Measurements from ENCODE around the gene THAP4.
"Not testable (repeated sequence)": the region's sequence is repeated elsewhere in the genome, so short reads cannot be mapped to it uniquely, and the experiment has no call there.

The THAP4 gene

DNA sequence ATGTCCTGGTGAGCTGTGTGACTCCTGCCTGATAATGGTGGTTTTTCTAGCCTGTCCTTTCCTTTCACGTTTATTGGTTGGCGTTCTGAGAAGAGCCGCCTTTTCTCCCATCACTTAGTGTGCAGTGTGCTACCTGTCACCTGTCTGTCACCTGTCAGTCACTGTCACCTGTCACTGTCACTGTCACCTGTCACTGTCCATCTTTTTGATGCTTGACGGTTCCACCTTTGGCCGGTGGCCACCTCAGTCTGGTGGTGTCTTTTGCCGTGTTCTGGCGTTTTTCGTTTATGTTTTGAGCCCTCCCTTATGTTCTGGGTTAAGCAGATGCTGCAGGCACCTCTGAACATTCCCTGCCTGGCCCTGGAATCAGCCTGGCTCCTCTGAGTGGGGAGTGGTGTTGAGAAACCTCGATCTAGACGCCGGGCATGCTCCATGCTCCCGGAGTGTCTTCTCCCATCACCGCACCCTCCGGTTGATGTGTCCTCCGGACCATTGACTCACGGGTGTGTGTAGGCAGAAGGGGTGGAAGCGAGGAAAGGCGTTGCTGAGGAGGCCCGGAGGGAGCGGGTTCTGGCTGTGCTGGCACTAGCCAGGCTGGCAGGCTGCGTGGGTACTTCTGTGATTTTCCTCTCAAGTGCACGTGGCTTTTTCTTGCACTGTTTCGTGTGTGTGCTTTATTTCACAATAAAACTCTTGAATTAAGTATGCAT lies 28.9 kb upstream of the THAP4 start:
- no peak for DNase-seq (ENCODE audit: low spot score)

DNA sequence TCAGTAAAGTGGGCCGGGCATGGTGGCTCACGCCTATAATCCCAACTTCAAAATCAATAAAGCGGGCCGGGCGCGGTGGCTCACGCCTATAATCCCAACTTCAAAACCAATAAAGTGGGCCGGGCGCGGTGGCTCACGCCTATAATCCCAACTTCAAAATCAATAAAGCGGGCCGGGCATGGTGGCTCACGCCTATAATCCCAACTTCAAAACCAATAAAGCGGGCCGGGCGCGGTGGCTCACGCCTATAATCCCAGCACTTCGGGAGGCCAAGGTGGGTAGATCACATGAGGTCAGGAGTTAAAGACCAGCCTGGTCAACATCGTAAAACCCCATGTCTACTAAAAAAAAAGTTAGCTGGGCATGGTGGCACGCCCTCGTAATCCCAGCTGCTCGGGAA lies 25.8 kb upstream of the THAP4 start:
- not testable (repeated sequence) for DNase-seq (ENCODE audit: low spot score)

DNA sequence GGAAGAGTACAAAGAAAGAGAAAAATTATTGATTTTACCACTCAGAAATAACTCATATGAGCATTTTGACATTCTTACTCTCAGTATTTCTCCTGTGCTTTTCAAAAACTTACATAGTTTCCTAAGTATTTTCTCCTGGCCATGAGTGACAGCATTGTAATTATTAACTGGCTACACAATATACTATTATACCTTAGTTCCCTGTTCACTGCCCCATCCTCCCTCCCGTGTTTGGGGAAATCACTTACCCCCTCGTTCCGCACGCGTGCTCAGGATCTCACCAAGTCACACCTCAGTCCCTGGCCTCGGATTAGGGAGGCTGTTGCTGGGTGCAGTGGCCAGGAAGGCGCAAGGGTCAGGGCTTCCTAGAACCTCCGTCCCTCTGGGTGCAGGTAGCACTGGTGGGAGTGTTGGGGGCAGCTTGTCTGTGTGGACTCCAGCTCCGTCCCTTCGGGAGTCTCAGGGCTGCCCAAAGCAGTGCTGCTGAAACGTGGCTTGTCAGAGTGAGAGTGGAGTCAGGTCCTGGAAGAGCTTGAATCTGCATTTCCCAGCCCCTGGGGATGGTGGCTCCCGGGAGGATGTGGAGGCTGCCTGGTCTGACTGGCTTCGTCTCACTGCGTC lies 23.7 kb upstream of the THAP4 start:
- no peak for DNase-seq (ENCODE audit: low spot score)

DNA sequence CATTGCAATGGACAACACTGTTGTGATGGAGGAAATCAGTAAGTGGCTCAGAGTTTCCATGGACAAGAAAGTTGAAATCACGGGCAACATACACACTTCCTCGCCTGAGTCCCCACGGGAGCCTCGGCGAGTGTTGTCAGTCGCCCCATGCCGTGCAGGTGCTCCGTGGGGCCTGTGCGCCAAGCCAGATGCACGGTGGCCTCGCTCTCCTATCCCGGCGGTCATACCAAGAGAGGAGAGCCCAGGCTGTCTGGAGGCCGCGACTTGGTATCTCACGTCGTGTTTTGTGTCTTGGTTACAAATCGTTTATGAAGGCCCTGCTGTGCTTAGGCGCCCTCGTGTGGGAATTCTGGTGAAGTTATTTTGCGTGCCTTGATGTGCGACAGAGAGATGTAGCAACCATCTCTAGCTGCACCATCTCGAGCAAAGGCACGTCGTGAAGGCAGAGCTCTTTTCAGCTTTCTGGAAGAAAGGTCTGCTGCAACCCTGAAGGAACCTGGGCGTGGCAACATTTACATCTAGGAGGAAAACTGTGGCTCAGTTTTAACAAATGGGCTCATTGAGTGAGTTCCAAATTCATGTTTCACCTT lies 22.3 kb upstream of the THAP4 start:
- DNase-seq (ENCODE audit: low spot score): peak; percentile 49

DNA sequence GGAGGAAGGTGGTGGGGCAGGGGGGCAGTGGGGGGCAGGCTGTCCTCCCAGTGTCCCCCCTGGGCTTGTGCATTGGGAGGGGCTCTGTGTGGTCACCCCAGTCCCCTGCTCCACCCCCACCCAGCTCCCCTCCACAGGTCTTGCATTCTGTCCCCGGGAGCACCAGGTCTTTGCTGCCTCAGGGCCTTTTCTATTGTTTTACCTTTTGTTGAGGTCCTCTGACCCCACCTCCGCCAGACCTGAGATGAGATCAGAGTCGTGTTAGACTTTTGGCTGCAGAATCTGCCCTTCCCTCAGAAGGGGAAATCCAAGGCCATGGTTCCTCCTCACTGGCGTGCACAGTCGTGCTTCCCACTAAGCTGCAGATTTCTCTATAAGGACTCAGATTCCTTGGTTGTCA lies 21.3 kb upstream of the THAP4 start:
- DNase-seq (ENCODE audit: low spot score): no peak

DNA sequence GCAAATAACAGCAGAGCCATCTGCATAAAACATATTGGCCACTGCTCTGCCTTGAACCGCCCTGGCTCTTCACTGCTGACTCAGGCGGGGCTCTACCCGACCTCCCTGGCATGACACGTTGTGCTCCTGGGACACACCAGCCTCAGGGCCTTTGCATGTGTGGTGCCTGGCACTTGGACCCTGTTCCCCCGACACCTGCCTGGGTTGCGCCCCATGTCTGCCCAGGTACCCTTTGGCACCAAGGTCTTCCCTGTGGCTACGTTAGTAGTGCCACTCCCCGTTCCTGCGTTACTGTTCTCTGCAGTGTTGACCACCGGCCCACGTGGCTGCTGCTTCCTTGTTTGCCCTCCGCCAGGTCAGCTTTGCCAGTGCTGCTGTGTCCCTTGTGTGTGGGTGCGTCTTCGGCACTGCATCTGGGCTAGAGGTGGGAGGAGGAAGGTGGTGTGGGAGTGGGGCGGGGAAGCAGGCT lies 20.9 kb upstream of the THAP4 start:
- DNase-seq (ENCODE audit: low spot score): no peak

DNA sequence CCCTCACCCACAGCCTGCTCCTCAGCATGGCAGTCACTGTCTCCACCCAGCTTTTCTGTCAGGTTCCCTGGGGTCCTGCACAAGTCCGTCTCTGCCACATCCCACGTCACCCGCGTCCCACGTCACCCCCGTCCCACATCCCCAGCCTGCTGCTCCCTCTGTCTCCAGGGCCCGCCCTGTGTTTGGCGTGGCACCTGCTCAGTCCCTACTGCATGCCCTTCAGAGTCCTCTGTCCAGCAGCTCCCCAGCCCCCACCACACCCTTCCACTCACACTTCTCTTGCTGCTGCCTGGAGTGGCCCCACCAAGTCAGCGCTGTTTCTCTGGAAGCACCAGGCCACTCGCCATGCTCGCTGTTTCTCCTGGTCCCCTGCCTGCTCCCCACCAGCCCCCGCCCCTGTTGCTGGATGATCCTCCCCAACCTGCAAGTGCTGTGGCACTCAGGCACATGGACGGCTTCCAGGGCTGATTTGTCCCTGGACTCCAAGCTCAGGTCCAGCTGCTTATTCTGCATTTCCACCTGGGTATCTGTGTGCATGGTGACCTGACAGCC lies 19.3 kb upstream of the THAP4 start:
- no peak for DNase-seq (ENCODE audit: low spot score)

DNA sequence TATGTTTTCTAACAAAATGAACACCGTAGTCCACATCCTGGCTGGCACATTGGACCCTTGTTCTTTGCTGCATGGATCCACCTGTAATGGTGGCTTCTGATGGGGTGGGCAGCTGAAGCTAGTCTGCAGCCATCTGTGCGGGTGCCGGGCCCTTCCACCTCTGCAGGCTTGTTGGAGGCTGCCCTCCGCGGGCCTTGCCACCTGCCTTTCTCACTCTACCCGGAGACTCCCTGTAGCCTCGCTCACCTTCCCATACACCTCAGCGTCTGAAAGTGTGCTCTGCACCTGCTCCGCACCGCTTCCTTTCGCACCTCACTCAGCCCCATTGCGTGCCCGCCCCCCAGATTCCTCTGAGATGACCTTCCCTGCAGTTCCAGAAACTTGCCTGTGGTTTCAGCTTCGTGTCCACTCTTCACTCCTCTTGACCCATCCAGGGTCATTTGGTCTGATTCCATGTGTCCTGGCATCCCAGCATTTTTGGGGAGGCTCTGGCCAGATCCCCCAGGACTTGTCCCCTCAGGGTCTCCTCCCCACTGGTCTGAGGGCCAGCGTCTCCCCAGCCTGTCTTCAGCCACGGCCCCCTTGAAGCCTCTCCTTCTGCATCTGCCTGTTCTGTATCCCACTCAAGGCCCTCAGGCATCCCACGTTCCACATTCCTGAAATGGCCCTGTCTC lies 18.7 kb upstream of the THAP4 start:
- no peak for DNase-seq (ENCODE audit: low spot score)

DNA sequence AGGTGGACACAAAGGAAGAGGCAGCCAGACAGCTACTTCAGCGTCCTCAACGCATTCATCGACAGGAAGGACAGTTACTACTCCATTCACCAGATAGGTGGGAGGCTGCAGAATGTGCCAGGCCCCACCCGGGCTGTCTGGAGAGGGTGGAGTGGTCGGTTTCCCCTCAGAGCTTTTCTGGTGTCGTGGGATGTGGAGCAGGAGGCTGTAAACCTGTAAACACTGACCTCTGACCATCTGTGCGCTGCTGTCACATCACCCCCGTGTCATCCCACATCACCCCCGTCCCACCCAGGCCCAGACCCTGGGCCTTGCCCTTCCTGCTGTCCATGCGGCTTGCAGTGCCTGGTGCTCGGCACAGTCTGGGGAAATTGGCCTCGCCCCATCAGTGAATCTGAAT lies 17.6 kb upstream of the THAP4 start:
- no peak for DNase-seq (ENCODE audit: low spot score)

DNA sequence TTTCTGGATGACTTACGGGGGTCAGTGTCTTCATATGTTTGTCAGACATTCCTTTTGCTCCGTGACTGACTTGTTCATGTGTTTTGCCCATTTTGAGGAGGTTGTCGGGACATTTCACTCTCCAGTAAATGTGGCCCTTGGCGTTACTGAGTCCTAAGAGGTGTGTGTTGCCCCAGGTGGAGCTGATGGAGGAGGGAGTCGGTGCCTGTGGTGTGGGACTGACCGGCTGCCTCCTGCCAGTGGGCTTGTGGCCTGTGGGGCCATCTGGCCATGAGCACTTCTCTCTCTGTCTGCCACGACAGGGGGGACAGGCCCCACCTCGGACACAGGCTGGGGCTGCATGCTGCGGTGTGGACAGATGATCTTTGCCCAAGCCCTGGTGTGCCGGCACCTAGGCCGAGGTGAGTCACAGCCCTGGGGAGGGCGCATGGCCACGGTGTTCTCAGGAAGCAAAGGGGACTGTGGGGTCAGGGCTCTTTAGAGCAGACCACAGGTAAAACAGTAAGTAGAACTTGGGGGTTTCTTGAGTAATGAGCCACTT lies 16.3 kb upstream of the THAP4 start:
- DNase-seq (ENCODE audit: low spot score): no peak

DNA sequence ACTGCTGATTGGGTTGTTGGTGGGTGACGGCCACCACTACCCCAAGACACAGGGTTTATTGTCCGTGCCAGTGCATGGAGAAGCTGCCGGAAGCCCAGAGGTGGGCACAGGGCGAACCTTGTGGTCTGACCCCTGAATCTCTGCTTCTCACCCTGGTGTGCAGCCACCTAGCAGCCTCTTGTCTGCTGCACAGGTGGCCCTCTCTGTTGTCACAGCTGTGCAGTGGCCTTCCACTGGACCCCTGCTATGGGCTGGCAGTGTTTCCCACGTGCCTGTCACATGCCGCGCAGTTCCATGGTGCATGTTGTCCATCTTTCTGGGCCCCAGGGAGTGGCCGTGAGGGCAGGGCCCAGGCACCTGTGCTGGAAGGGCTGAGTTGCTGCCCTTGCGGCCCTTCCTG lies 15.8 kb upstream of the THAP4 start:
- DNase-seq (ENCODE audit: low spot score): no peak

DNA sequence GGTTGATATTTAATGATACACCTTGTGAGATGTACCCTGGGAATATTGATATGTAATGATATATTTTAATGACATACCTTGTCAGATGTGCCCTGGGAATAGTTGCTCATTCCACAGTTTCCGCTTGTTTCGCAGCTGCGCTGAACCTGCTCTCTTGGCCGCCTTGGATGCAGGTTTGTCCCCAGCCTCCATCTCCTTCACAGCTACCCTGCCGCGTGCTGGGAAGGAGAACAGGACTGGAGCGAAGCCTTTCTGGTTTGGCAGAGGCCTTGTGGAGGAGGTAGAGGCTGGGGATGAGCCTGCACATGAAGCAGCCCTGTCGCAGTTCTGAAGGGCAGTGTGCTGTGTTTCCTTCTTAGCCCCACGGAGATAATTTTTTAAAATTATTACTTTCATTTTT lies 15.2 kb upstream of the THAP4 start:
- DNase-seq (ENCODE audit: low spot score): no peak

DNA sequence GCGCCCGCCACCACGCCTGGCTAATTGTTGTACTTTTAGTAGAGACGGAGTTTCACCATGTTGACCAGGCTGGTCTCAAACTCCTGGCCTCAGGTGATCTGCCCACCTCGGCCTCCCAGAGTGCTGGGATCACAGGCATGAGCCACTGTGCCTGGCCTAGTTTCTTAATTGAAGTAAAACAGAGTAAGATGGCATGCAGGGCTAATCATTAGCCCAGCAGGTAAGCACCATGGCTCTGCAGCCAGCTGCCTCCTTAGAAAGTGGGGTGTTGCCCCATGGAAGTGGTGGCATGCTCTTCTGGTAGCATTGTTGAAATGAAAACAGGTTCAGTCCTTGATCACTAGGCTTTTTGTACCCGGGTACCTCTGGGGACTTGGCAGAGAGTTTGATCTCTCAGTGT lies 13.0 kb upstream of the THAP4 start:
- DNase-seq (ENCODE audit: low spot score): no peak

DNA sequence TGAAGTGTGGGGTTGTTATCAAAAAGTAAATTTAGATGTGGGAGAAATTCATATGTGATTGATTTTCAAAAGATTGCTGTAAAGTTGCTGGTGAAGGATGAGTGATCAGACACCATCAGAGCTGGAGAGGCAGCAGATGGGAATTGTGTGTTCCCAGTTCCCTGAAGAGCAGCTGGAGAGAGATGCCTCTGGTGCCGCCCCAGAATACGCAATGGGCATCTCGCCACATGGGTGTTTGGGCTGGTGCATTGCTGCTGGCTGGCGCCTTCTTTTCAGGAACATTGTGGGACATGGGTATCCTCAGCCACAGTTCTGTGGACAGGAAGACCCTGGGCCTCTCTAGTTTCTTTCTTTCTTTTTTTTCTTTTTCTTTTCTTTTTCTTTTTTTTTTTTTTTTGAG lies 12.4 kb upstream of the THAP4 start:
- no peak for DNase-seq (ENCODE audit: low spot score)

DNA sequence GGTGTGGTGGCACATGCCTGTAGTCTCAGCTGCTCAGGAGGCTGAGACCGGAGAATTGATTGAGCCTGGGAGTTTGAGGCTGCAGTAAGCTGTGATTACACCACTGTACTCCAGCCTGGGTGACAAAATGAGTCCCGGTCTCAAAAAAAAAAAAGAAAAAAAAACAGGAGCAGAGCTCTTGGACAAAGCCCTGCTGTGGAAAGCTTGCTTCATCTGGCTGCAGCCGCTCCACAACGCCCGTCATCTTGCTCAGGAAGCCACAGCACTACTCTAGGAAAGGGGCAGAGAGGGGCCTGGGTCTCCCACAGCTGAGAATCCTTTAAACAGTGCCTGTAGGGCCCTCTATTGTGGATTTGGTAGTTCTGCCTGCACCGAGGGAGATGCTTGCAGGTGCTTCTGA lies 11.5 kb upstream of the THAP4 start:
- DNase-seq (ENCODE audit: low spot score): no peak

DNA sequence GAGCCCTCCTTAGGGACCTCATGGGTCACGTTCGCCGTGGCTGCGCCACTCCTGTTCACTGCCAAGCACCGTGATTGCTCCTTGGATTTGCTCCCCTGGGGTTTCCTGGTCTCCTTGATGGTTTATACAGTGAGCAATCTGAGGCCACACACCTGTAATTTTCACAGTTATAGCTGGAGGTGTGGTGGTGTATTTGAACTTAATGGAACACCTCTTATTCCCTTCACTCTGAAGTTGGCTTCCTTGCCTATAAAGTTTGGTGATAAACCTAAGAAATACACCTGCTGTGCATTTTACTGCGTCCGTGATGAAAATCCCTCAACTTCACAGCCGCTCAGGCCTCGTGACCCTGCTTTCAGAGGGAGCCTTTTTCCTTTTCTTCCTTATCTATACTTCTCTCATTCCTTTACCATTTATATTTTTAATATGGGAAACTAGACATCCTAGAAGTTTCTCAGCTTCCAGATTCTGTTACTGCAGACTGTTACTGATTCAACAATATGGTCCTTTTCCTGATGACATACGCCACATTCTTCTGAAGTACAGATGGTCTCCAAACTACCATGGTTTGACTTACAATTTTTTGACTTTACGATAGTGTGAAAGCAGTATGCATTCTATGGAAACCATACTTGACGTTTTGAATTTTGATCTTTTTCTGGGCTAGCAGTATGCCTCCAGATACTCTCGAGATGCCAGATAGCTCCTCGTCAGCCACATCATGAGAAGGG lies 9.1 kb upstream of the THAP4 start:
- no peak for DNase-seq (ENCODE audit: low spot score)

DNA sequence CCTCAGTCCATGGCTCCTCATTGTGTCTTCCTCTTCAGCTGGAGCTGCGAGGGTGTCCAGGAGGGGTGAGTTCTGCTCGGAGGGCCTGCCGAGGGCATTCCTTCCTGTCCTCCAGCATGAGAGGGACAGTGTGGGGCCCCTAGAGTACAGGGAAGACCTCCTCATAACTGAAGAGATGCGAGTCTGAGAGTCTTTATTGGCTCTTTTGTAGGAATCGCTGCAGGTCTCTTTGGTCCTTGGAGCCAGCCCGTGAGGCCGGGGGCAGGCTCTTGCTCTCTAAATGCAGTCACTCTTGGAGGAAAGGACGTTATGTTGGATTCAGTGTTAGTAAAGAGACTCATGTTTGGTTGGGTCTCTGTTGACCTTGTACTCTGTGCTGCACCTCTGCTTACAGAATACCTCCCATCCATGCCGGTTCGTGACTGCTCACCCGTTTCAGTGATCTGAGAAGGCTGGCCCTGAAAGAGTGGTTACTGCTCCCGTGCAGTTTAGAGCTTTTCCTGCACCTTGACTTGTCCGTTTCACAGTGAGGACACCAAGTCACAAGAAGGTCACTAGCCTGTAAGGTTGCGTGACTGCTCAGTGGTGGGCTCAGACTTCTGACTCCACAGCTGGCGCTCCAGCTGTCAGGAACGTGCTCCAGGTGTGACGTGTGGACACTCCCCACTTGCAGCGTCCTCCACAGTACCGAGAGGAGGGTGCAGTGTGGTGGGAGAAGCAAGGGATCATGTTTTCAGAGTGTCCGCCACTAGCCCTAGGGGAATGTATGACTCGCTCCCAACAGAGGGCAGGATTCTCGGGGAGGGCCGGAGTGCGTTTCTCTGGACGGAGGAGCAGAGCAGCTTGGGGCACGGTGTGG lies 8.3 kb upstream of the THAP4 start:
- no peak for DNase-seq (ENCODE audit: low spot score)

DNA sequence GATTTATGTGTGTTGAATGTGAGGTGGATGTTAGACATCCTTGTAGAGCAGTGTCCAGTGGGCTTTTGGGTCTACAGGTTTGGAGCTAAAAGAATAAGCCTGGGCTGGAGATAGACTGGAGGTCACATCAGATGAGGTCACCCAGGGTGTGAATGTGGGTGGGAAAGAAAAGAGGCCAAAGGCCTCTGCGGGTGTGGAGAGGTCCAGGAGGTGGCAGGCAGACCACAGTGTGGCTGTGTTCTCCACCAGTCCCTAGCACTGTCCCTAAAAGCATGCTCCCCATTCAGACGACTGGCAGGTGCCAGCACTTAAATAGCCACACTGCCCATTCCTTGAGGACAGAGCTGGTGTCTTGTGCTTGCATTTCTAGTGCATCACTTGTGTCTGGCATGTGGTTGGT lies 4.7 kb upstream of the THAP4 start:
- DNase-seq (ENCODE audit: low spot score): no peak

DNA sequence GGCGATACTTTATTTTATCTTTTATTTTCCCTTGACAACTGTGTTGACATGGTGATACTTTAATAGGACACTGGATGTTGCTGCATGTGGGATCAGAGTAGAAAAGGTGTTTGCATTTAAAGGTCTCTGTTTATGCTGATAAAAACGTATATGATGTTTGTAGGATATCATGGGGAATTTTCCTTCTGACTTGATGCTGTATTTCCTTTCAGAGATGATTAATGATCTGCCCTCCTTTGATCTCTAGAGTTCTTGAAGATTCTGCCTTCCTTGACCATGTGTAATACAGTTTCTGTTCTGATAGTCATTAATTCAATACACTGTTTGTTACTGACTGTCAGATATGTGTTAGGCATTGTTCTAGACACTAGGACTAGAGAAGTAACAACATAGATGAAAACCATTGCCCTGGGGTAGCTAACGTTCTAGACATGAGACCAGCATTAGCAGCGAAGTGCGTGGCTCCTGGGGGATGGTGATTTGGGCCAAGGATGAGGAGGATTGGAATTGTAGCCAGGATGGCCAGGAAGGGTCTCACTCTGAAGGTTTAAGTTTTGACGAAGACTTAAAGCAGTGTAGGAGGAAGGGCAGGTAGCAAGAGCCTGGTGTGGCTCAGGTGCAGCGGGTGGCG lies 3.3 kb upstream of the THAP4 start:
- no peak for DNase-seq (ENCODE audit: low spot score)

DNA sequence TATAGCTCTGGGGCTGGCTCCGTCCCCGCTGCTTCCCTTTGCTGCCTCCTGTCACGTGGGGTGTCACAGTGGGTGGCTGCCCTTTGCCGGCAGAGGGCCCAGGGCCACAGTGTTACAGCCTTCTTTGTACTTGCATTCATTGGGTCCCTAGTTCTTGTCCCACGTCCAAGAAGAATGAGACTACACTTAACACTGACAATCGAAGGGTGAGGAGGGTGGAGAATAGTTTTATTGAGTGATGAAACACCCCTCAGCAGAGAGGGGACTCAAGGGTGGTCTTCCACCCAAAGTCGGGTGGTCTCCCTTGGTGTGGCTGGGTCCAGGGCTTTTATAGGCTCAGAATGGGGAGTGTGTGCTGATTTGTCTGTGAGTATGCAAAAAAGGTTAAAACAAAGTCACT lies 2.4 kb upstream of the THAP4 start:
- no peak for DNase-seq (ENCODE audit: low spot score)
